Cerebellar cortex (tissue), 1 donor: ENCODE results near the gene SLC12A7.
"Not testable (repeated sequence)": the region's sequence is repeated elsewhere in the genome, so short reads cannot be mapped to it uniquely, and the experiment has no call there.

Experiments
- DNase-seq: peaks from one replicate; pipeline ENCODE4 v3.0.0-alpha.2; 2015; ENCODE audit warnings: low spot score

Gene SLC12A7

DNA sequence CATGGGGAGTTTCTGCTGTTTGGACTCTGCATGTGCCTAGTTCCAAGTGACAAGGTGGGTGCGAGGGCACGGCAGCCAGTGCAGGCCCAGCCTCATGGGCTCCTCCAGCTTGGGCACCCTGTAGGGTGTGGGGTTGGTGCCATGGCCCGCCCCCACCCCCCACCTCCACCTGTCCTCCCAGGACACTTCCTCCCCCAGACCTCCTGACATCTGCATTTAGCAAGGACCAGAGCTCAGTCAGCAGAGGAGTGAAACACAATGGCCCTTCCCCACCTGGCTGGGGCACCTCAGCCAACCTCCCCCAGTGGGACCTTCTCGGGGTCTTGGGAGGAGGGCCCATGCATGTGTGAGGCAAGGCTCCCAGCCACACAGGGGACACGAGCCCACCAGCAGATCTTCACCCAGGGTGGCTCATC, 105.2 kb downstream of the SLC12A7 start:
- DNase-seq, result no peak

DNA sequence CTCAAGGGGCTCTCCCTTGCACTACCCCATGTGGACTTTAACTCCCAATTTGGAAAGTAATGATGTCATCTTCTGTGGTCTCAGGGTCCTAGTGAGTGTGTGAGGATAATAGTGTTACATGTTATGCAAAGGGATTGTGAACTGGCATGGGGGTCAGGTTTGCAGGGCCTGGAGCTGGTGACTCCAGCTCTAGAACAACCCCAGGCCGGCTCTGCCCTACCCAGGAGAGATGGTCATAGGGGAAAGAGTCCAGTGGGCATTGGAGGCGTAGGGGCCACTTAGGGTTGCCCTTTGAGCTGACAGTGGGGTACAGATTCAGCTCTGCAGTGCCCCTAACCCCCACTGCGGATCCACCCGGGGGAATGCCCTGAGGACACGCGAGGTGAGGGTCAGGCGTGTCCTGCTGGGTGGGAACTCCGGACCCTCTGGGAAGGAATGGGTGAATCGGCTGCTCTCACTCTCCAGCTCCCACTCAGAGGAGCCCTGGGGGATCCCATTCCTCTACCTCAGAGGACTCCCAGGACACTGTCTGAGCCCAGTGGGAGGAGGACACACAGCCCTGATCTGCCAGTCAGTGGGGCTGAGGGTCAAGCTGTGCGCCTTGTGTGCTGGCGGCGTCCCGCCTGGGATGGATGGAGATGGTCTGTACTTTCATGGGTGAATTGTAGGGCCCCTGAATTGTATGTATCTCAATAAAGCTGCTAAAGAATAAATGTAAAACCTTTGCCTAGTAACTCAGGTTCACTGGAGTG, 105.8 kb downstream of the SLC12A7 start:
- DNase-seq, result no peak

DNA sequence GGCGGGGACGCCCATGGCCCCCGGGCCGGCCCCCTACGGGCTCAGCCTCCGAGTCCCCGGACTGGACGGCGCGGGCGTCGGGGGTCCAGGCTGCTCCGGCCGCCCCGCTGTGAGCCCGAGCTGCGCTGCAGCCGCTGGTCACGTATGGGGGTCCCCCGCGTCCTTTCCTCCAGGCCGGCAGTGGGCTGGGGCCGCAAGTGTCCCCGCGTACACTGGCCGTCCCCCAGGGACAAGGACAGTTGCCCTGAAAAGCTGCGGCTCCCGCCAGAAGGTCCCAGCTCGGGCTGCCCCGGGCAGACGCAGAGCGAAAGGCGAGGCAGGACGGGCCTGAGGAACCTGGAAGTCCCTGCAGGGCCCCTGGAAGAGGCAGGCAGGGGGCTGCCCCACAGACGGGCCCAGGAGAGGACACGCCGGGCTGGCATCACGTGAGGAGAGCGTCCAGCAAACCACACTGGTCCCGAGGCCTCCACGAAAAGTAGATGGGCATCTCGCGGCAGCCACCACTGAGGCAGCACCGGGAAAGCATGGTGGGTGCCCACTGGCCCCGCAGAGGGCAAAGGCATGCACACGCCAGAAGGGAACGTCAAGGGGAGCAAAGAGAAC, 106.5 kb downstream of the SLC12A7 start:
- DNase-seq, result no peak

GRCh38 chr5:1004461-1005248, 107.2 kb downstream of the SLC12A7 start:
- no peak for DNase-seq

GRCh38 chr5:1003296-1003937, 108.4 kb downstream of the SLC12A7 start:
- no peak for DNase-seq

DNA sequence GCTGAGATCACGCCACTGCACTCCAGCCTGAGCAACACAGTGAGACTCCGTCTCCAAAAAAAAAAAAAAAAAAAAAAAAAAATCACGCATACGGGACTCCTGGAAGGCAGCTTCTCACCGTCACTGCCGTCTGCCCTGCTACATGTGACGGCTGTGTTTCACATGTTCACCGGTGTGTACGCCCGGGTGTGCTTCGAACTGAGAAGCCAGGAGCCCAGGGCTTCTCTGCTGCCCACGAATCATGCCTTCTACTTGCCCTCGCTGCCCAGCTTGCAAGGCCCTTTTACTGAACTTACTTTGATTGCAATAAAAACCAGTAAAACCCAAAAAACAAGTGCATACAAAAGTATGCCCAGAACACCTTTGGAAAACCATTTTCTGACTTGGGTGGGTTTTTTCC, 109.0 kb downstream of the SLC12A7 start:
- DNase-seq, result no peak

DNA sequence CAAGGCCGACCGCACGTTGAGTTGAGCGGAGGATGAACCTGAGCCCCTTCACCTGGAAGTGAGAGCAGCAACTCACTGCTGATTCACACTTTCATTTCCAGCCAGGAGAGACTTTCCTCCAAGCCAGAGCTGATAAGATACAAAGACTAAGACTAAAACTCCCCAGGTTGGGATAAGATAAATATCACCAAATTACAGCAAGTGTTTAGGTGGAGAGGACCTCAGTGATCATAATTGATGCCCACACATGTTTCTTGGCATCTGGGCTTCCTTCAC, 109.7 kb downstream of the SLC12A7 start:
- no peak for DNase-seq

DNA sequence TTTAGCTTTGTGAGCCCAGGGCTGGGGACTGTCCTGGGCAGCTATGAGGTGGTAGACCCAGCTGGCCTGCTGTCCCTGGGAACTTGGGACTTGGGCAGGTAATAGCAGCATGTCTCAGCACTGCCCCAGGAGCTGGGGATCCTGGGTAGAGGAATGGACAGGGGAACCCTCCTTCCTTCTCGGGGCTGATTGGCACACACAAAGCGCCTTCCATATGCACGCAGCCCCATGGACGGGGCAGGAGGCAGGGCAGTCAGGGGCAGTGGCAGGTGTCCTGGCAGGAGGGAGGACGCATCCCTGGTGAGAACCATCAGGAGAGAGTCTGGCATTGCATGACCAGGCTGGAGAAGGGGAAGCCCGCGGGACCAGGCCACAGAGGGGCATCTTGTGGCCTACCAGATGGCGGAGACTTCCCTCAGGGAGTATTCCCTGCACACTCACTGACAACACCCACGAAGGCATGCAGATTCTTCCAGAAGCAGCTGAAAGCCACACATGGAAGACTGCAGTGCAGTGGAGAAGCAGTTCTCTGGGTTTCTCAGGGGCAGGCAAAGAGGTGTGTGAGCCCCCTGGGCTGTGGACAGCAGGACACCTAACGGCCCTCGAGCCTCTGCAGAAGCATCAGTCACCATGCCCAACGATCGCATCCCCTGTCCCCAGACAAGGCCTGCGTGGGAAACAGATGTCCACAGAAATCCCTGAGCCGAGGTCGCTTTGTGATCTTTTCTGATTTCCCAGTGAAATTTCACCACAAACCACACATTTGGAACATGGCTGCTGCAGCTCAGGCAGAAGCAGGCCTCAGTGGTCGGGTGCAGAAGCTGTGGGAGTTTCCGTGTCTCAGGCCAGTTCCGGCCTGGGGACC, 110.2 kb downstream of the SLC12A7 start:
- no peak for DNase-seq

- not testable (repeated sequence) for DNase-seq
Observed at GRCh38 chr5:1000831-1001230, 111.0 kb downstream of the SLC12A7 start.
